HCT116 (cell line): ENCODE measurements around the gene SBF2. TPM values are rescaled to one million over a fixed set of nuclear protein-coding genes. Genes with fewer than 3 reads are reported as not detected.

Experiments
- ATAC-seq: fragments of 200-7000 bp; cut with Tn5 transposase; 2 replicates; pipeline ENCODE4 v1.9.1; 2020; ENCODE audit warnings: mild to moderate bottlenecking, moderate library complexity
- BruUV-seq: library from RNA; stranded (reverse); fragments of 400-500 nt; replicated peaks from 2 replicates; lab custom pipeline; 2021; lab: Mats Ljungman, UMichigan
- CTCF ChIA-PET: fragments of 300-600 bp; sonication (Branson Sonifier 250); formaldehyde crosslinking; loops from one replicate; lab custom pipeline; 2021; ENCODE audit warnings: antibody characterized with exemption; lab: Charles Lee
- POLR2A ChIA-PET: fragments of 300-600, 350-600 bp; sonication (Branson Sonifier 250); formaldehyde crosslinking; loops from one replicate; lab custom pipeline; 2021; ENCODE audit warnings: antibody characterized with exemption; lab: Charles Lee
- RAD21 ChIA-PET, 2 experiments: fragments of 300-600 bp; sonication (Branson Sonifier 250); formaldehyde crosslinking; loops; one replicate each; lab custom pipeline; 2023; ENCODE audit warnings: low total read pairs in 2 of 2; ENCODE audit not compliant: uncharacterized antibody in 2 of 2, unreplicated experiment in 2 of 2, low non-redundant PET in 1 of 2; lab: Charles Lee
- DNase-seq: peaks from one replicate; pipeline ENCODE4 v3.0.0-alpha.2; 2010; ENCODE audit warnings: low read depth, low spot score
- H2AFZ ChIP-seq: fragments of 200-600 bp; shearing (Covaris generic), sonication (generic); 2 replicates; pipeline ENCODE4 v1.6.1; 2017; ENCODE audit warnings: low read depth, mixed run types, mixed read lengths, antibody characterized with exemption, low read length; ENCODE audit not compliant: poor library complexity, severe bottlenecking
- H3K27ac ChIP-seq: 2 replicates; pipeline ENCODE4 v1.5.1; 2012; ENCODE audit warnings: low read depth, low read length
- H3K27me3 ChIP-seq: fragments of 200-600 bp; sonication (generic); 2 replicates; pipeline ENCODE4 v1.6.1; 2016; ENCODE audit warnings: mixed run types, low read length, mixed read lengths; ENCODE audit not compliant: insufficient read depth
- H3K36me3 ChIP-seq, 2 experiments: fragments of 200-500 bp in 1 of 2; fragments of 200-600 bp in 1 of 2; sonication (Bioruptor generic) in 1 of 2; sonication (generic) in 1 of 2; 2 replicates each; pipeline versions ENCODE4 v1.5.1 to v1.6.1; 2014 to 2016; ENCODE audit warnings: low read length in 2 of 2, inconsistent platforms in 1 of 2, mixed read lengths in 1 of 2, mixed run types in 1 of 2; ENCODE audit not compliant: insufficient read depth in 2 of 2, control insufficient read depth in 1 of 2
- H3K4me1 ChIP-seq, 2 experiments: fragments of 200-600 bp in 1 of 2; sonication (generic) in 1 of 2; 2 replicates each; pipeline versions ENCODE4 v1.5.1 to v1.6.1; 2012 to 2017; ENCODE audit warnings: low read length in 2 of 2, inconsistent platforms in 1 of 2, mild to moderate bottlenecking in 1 of 2, mixed read lengths in 1 of 2, mixed run types in 1 of 2, moderate library complexity in 1 of 2; ENCODE audit not compliant: insufficient read depth in 2 of 2, control insufficient read depth in 1 of 2
- H3K4me2 ChIP-seq: fragments of 200-600 bp; sonication (generic); 2 replicates; pipeline ENCODE4 v1.6.1; 2017; ENCODE audit warnings: mixed run types, low read length, mixed read lengths
- H3K4me3 ChIP-seq, 2 experiments: fragments of 200-600 bp in 1 of 2; sonication (generic) in 1 of 2; replicated peaks in 1 of 2; 2 replicates each; pipeline ENCODE4 v1.5.1; 2011 to 2016; ENCODE audit warnings: low read length in 2 of 2, control low read depth in 1 of 2, low read depth in 1 of 2, mild to moderate bottlenecking in 1 of 2, mixed read lengths in 1 of 2, mixed run types in 1 of 2
- H3K79me2 ChIP-seq: fragments of 200-600 bp; sonication (generic); 2 replicates; pipeline ENCODE4 v1.6.1; 2017; ENCODE audit warnings: mild to moderate bottlenecking, mixed run types, low read length, moderate library complexity, mixed read lengths; ENCODE audit not compliant: insufficient read depth
- H3K9ac ChIP-seq: fragments of 200-600 bp; sonication (generic); 2 replicates; pipeline ENCODE4 v1.6.1; 2016; ENCODE audit warnings: low read length, mixed read lengths
- H3K9me2 ChIP-seq: fragments of 200-600 bp; sonication (generic), shearing (Covaris generic); 2 replicates; pipeline ENCODE4 v1.6.1; 2017; ENCODE audit warnings: mixed run types, mild to moderate bottlenecking, moderate library complexity; ENCODE audit not compliant: insufficient read depth
- H3K9me3 ChIP-seq, 2 experiments: fragments of 200-500 bp in 1 of 2; fragments of 200-600 bp in 1 of 2; sonication (Bioruptor generic) in 1 of 2; sonication (generic) in 1 of 2; 2 replicates each; pipeline ENCODE4 v1.6.1; 2014 to 2017; ENCODE audit warnings: low read length in 2 of 2, mixed read lengths in 2 of 2, inconsistent platforms in 1 of 2, low read depth in 1 of 2, mild to moderate bottlenecking in 1 of 2, mixed run types in 1 of 2, moderate library complexity in 1 of 2; ENCODE audit not compliant: control insufficient read depth in 1 of 2, insufficient read depth in 1 of 2
- H4K20me1 ChIP-seq: fragments of 200-600 bp; sonication (generic), shearing (Covaris generic); 2 replicates; pipeline ENCODE4 v1.6.1; 2017; ENCODE audit warnings: mixed run types, mild to moderate bottlenecking, moderate library complexity; ENCODE audit not compliant: insufficient read depth
- CBX3 ChIP-seq: IDR thresholded peaks from 2 replicates; pipeline ENCODE4 v1.6.1; 2012; ENCODE audit warnings: low read depth
- EGR1 ChIP-seq: IDR thresholded peaks from 2 replicates; pipeline ENCODE4 v1.6.1; 2012; ENCODE audit warnings: low read depth
- ELF1 ChIP-seq: IDR thresholded peaks from 2 replicates; pipeline ENCODE4 v1.6.1; 2012; ENCODE audit warnings: low read depth, borderline replicate concordance
- EZH2 ChIP-seq: fragments of 200-600 bp; sonication (generic); IDR thresholded peaks from 2 replicates; pipeline ENCODE4 v1.6.1; 2017; ENCODE audit warnings: antibody characterized with exemption, mixed run types
- FOSL1 ChIP-seq: IDR thresholded peaks from 2 replicates; pipeline ENCODE4 v1.6.1; 2012; ENCODE audit warnings: low read depth
- POLR2A ChIP-seq: IDR thresholded peaks from 2 replicates; pipeline ENCODE4 v1.7.0; 2011; ENCODE audit warnings: borderline replicate concordance; ENCODE audit not compliant: insufficient read depth, insufficient read length; ENCODE audit errors: extremely low read depth
- POLR2AphosphoS5 ChIP-seq: IDR thresholded peaks from 2 replicates; pipeline ENCODE4 v1.6.1; 2011; ENCODE audit warnings: mild to moderate bottlenecking, low read depth, low read length, moderate library complexity
- RAD21 ChIP-seq: IDR thresholded peaks from 2 replicates; pipeline ENCODE4 v1.6.1; 2012; ENCODE audit warnings: low read depth, mild to moderate bottlenecking
- SP1 ChIP-seq: IDR thresholded peaks from 2 replicates; pipeline ENCODE4 v1.6.1; 2012; ENCODE audit warnings: low read depth
- TCF7L2 ChIP-seq: IDR thresholded peaks from 2 replicates; pipeline ENCODE4 v1.7.0; 2011; ENCODE audit warnings: borderline replicate concordance, inconsistent platforms; ENCODE audit not compliant: insufficient read depth, insufficient read length; ENCODE audit errors: extremely low read depth
- ZFX ChIP-seq: fragments of 450-650 bp; IDR thresholded peaks from 2 replicates; pipeline ENCODE4 v1.6.1; 2017
- intact Hi-C: fragments of 100-400 bp; cut with micrococcal nuclease; formaldehyde crosslinking; loops from 2 replicates; pipeline ENCODE4 v1.10.0; 2022
- total RNA-seq: library from RNA; stranded (reverse); gene quantifications from one replicate; pipeline ENCODE4 v1.2.1, GENCODE V29; 2021; ENCODE audit not compliant: unreplicated experiment
- TF ChIP-seq, protein P1 (sequence below): IDR thresholded peaks from 2 replicates; pipeline ENCODE4 v1.6.1; 2011; ENCODE audit warnings: mild to moderate bottlenecking, low read length, moderate library complexity; ENCODE audit not compliant: insufficient replicate concordance; ENCODE audit errors: extremely low read depth
- TF ChIP-seq, protein P2 (sequence below): IDR thresholded peaks from 2 replicates; pipeline ENCODE4 v1.6.1; 2012
- TF ChIP-seq, protein P3 (sequence below): IDR thresholded peaks from 2 replicates; pipeline ENCODE4 v1.6.1; 2012; ENCODE audit warnings: low read depth

SBF2 gene
- total RNA-seq, 1 experiment from 2014 or later = 35.0 TPM

DNA sequence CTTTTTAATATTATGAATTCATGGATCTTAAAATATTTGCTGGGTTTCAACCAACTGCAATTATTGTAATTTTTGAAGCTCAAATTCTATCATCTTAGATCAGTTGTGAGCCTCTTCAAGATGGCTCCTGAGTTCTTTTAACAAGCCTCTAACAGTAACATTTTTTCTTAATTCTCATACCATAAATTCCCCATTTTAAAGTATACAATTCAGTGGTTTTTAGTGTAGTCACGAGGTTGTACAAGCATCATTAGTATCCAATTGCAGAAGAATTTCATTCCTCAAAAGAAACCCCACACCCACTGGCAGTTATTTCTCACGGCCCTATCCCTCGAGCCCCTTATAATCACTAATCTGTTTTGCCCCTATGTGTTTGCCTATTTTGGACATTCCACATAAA, 270.8 kb downstream of the SBF2 start:
- H3K79me2 ChIP-seq = no peaks in the 10 kb centered on the region
- no peaks in the 10 kb centered on the region for H3K9me2 ChIP-seq
- RAD21 ChIA-PET = no interaction called here
- no peak overlapping the region for H3K4me3 ChIP-seq
- H3K4me2 ChIP-seq = no peak overlapping the region
- H3K9ac ChIP-seq = no peak overlapping the region
- no peaks in the 10 kb centered on the region for H3K9me3 ChIP-seq
- CTCF ChIA-PET = no interaction called here
- POLR2A ChIA-PET = no interaction called here
- DNase-seq (no peak), ATAC-seq (no peak)
- H4K20me1 ChIP-seq = no peaks in the 10 kb centered on the region
- no TSS peak for BruUV-seq
- H2AFZ ChIP-seq = no peak overlapping the region
- intact Hi-C loops = no loop called here
- TF ChIP-seq ELF1 = no peak
- TF ChIP-seq SP1 = no peak
- TF ChIP-seq ZFX = no peak
- TF ChIP-seq, protein P1, sequence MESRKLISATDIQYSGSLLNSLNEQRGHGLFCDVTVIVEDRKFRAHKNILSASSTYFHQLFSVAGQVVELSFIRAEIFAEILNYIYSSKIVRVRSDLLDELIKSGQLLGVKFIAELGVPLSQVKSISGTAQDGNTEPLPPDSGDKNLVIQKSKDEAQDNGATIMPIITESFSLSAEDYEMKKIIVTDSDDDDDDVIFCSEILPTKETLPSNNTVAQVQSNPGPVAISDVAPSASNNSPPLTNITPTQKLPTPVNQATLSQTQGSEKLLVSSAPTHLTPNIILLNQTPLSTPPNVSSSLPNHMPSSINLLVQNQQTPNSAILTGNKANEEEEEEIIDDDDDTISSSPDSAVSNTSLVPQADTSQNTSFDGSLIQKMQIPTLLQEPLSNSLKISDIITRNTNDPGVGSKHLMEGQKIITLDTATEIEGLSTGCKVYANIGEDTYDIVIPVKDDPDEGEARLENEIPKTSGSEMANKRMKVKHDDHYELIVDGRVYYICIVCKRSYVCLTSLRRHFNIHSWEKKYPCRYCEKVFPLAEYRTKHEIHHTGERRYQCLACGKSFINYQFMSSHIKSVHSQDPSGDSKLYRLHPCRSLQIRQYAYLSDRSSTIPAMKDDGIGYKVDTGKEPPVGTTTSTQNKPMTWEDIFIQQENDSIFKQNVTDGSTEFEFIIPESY = no peak
- no peak for TF ChIP-seq EZH2
- TF ChIP-seq RAD21 = no peak
- TF ChIP-seq POLR2A = no peak
- no peak for TF ChIP-seq CBX3
- no peak for TF ChIP-seq EGR1
- no peak overlapping the region for H3K27ac ChIP-seq
- no peaks in the 10 kb centered on the region for H3K27me3 ChIP-seq
- H3K36me3 ChIP-seq = no peaks in the 10 kb centered on the region
- H3K4me1 ChIP-seq = peaks cover 0 to 2% of the 10 kb centered on the region in 2 experiments; a peak in 1 of 4 replicates

DNA sequence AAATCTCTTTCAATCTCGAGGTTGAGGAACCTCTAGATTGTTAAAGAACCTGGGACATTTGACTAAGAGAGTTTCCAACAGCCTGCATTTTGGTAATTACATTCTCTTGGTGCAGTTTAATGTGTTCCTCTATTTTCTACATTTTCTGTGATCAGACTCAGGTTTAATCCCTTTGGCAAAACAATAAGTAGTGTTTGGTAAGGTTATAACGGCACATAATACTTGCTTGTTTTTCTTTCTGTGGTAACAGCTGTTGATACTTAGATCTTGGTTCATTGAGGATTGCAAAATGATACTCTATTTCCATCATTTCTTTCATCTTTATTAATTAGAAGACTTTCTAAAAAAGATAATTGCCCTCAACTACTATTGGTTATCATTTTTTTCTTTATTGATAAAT, 271.3 kb downstream of the SBF2 start:
- DNase-seq (no peak), ATAC-seq (no peak)
- RAD21 ChIA-PET = no interaction called here
- no peaks in the 10 kb centered on the region for H3K9me2 ChIP-seq
- H3K9me3 ChIP-seq = no peaks in the 10 kb centered on the region
- no peaks in the 10 kb centered on the region for H3K27me3 ChIP-seq
- TF ChIP-seq, protein P2, sequence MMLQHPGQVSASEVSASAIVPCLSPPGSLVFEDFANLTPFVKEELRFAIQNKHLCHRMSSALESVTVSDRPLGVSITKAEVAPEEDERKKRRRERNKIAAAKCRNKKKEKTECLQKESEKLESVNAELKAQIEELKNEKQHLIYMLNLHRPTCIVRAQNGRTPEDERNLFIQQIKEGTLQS = no peak
- TF ChIP-seq, protein P3, sequence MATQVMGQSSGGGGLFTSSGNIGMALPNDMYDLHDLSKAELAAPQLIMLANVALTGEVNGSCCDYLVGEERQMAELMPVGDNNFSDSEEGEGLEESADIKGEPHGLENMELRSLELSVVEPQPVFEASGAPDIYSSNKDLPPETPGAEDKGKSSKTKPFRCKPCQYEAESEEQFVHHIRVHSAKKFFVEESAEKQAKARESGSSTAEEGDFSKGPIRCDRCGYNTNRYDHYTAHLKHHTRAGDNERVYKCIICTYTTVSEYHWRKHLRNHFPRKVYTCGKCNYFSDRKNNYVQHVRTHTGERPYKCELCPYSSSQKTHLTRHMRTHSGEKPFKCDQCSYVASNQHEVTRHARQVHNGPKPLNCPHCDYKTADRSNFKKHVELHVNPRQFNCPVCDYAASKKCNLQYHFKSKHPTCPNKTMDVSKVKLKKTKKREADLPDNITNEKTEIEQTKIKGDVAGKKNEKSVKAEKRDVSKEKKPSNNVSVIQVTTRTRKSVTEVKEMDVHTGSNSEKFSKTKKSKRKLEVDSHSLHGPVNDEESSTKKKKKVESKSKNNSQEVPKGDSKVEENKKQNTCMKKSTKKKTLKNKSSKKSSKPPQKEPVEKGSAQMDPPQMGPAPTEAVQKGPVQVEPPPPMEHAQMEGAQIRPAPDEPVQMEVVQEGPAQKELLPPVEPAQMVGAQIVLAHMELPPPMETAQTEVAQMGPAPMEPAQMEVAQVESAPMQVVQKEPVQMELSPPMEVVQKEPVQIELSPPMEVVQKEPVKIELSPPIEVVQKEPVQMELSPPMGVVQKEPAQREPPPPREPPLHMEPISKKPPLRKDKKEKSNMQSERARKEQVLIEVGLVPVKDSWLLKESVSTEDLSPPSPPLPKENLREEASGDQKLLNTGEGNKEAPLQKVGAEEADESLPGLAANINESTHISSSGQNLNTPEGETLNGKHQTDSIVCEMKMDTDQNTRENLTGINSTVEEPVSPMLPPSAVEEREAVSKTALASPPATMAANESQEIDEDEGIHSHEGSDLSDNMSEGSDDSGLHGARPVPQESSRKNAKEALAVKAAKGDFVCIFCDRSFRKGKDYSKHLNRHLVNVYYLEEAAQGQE = no peak
- no peak for TF ChIP-seq EGR1
- no peak for TF ChIP-seq POLR2AphosphoS5
- TF ChIP-seq FOSL1 = no peak
- no peak for TF ChIP-seq TCF7L2
- no peaks in the 10 kb centered on the region for H3K36me3 ChIP-seq
- H3K4me1 ChIP-seq = peaks cover 0 to 2% of the 10 kb centered on the region in 2 experiments; a peak in 1 of 4 replicates
- BruUV-seq = no TSS peak
- H3K79me2 ChIP-seq = no peaks in the 10 kb centered on the region
- POLR2A ChIA-PET = no interaction called here
- no peak overlapping the region for H3K4me3 ChIP-seq
- no peak overlapping the region for H3K4me2 ChIP-seq
- no peak overlapping the region for H2AFZ ChIP-seq
- intact Hi-C loops = no loop called here
- H4K20me1 ChIP-seq = no peaks in the 10 kb centered on the region
- H3K27ac ChIP-seq = no peak overlapping the region
- no peak overlapping the region for H3K9ac ChIP-seq
- CTCF ChIA-PET = no interaction called here
